ENCODE measurements around the gene TMEM221. TPM values are rescaled to one million over a fixed set of nuclear protein-coding genes. Genes with fewer than 3 reads are reported as not detected.
A peak's percentile ranks its signal among the peaks of the same experiment; 100 is the strongest.

The TMEM221 gene
- total and polyA plus RNA-seq, 7 donors, result 0.23 to 1.8 (median 1.0) TPM; not detected in 3

DNA sequence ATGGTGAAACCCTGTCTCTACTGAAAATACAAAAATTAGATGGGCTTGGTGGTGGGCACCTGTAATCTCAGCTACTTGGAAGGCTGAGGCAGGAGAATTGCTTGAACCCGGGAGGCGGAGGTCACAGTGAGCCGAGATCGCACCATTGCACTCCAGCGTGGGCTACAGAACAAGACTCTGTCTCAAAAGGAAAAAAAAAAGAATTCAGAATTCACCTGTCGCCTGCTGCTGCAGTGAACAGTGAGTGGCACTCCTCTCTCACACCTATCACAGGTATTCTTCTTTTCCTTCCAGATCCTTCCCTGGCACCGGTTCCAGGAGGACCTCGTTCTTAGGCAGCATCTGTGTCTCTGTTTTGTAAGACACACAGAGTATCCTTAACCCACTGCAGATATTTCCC, 34.4 kb downstream of the TMEM221 start:
- H3K9me3 ChIP-seq, result no peaks in the 10 kb centered on the region
- no peaks in the 10 kb centered on the region for H3K27me3 ChIP-seq
- 89 to 95% methylated on average over 8 of the region's 8 CpGs for WGBS, 2 donors
- peak overlapping the region in 1 of 4 donors; percentile 70 for H3K27ac ChIP-seq
- H3K36me3 ChIP-seq, result no peaks in the 10 kb centered on the region
- peaks cover 0 to 22% (median 16%) of the 10 kb centered on the region in 4 donors for H3K4me1 ChIP-seq
- intact Hi-C loops (cut with DNase I), result no loop called here
- no peak for DNase-seq
- no peak overlapping the region for H3K4me3 ChIP-seq
- no peak for TF ChIP-seq EP300 (IDR thresholded peaks at IDR 0.05)
- TF ChIP-seq POLR2A (IDR thresholded peaks at IDR 0.05), result no peak
- TF ChIP-seq, protein P1, sequence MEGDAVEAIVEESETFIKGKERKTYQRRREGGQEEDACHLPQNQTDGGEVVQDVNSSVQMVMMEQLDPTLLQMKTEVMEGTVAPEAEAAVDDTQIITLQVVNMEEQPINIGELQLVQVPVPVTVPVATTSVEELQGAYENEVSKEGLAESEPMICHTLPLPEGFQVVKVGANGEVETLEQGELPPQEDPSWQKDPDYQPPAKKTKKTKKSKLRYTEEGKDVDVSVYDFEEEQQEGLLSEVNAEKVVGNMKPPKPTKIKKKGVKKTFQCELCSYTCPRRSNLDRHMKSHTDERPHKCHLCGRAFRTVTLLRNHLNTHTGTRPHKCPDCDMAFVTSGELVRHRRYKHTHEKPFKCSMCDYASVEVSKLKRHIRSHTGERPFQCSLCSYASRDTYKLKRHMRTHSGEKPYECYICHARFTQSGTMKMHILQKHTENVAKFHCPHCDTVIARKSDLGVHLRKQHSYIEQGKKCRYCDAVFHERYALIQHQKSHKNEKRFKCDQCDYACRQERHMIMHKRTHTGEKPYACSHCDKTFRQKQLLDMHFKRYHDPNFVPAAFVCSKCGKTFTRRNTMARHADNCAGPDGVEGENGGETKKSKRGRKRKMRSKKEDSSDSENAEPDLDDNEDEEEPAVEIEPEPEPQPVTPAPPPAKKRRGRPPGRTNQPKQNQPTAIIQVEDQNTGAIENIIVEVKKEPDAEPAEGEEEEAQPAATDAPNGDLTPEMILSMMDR (IDR thresholded peaks at IDR 0.05), result no peak
- TF ChIP-seq POLR2AphosphoS5 (IDR thresholded peaks at IDR 0.05), result no peak

DNA sequence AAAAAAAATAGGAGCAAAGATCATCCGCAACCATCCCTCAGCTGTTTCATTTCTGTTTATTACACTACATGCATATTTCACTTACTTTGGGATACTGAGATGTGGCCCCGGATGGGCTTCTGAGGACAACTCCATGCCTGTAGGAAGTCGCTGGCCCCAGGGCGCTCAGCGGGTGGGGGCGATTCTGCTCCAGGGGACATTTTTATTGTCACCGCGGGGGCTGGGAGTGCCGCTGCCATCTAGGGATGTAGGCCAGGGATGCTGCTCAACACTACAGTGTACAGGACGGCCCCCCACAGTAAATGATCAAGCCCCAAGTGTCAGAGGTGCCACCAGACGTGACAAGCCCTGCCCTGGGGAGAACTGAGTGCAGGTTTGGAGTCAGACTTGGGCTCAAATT, 36.7 kb downstream of the TMEM221 start:
- DNase-seq, result no peak
- Histone ChIP-seq H3K27ac (peak overlapping the region in 3 of 4 donors; percentile 70 to 73 (median 72)), H3K36me3 (no peaks in the 10 kb centered on the region), H3K4me1 (peaks cover 0 to 25% (median 18%) of the 10 kb centered on the region in 4 donors), H3K9me3 (no peaks in the 10 kb centered on the region), H3K27me3 (no peaks in the 10 kb centered on the region), H3K4me3 (no peak overlapping the region)
- intact Hi-C loops (cut with DNase I), result no loop called here
- no peak for TF ChIP-seq EP300 (IDR thresholded peaks at IDR 0.05)
- TF ChIP-seq POLR2A (IDR thresholded peaks at IDR 0.05), result no peak
- TF ChIP-seq POLR2AphosphoS5 (IDR thresholded peaks at IDR 0.05), result no peak
- TF ChIP-seq, protein P1 (IDR thresholded peaks at IDR 0.05), result no peak
- 80 to 89% methylated on average over 11 of the region's 11 CpGs for WGBS, 2 donors

DNA sequence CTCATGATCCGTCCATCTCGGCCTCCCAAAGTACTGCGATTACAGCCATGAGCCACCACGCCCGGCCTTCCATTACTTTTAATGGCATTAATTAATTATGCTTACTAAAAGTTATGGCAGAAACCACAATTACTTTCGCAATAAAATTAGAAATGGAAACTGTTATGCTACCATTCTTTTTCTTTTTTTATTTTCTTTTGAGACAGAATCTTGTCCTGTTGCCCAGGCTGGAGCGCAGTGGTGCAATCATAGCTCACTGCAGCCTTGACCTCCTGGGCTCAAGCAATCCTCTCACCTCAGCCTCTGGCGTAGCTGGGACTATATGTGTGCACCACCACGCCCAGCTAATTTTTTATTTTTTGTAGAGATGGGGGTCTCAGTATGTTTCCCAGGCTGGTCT, 38.5 kb downstream of the TMEM221 start:
- Histone ChIP-seq H3K36me3 (no peaks in the 10 kb centered on the region), H3K9me3 (no peaks in the 10 kb centered on the region), H3K4me1 (peaks cover 0 to 41% (median 34%) of the 10 kb centered on the region in 4 donors), H3K4me3 (no peak overlapping the region), H3K27me3 (no peaks in the 10 kb centered on the region), H3K27ac (no peak overlapping the region)
- TF ChIP-seq EP300 (IDR thresholded peaks at IDR 0.05), result no peak
- TF ChIP-seq POLR2AphosphoS5 (IDR thresholded peaks at IDR 0.05), result peak in 1 of 4 donors; percentile 20
- intact Hi-C loops (cut with DNase I), result no loop called here
- peak; percentile 75 for DNase-seq
- WGBS, 2 donors, result 92 to 95% methylated on average over 9 of the region's 9 CpGs

DNA sequence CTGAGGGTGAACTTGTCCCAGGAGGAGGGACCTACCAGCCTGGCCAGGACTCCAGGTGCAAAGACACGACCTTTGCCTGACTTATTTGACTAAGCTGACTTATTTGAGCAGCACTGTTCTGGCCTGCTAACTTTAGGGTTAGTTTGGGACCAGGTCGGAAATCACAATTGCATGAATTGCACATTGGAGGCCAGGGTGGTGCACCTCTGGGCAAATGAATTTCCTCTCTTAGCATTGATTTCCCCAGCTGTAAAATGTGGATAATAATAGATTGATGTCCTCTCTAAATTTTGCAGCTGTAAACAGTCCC, 41.6 kb downstream of the TMEM221 start:
- peak overlapping the region; percentile 70 to 84 (median 75) for H3K27ac ChIP-seq

DNA sequence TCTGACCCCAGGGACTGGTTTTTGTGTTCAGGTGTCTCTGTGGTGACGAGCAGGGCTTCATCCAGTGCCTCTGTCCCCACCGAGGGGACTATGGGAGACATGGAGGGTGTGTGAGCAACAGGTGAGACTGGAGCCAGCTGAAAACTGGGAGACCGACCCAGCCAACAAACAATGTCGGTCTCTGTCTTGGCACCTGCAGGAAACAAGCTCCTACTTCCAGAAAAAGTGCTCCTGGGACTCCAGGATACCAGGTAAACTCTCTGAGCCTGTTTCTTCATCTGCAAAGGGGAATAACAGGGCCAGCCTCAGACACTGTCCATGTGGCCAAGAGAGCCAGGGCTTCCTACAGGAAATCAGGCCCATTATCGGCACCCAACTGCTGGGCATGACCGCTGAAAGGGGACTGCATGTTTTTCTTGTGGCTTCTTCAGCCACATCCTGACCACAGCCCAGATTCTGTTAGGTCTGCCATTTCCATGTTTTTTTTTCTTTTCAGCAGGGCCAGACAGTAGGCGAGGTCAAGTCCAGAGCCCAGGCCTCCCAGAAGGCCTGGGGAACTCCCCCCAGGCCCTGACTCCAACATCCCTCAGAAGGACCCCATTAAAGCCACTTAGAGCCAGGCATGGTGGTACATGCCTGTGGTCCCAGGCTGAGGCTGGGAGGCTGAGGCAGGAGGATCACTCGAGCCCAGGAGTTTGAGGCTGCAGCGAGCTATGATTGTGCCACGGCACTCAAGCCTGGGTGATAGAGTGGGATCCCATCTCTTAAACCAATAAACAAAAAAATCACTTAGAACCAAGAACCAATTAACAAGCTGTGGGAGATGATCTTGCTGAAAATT, 42.2 kb downstream of the TMEM221 start:
- WGBS, 2 donors, result 46 to 71% methylated on average over 10 of the region's 10 CpGs
- peak overlapping the region in 3 of 4 donors; percentile 40 to 50 (median 48) for H3K4me3 ChIP-seq
- H3K36me3 ChIP-seq, result peaks cover 0 to 10% (median 0%) of the 10 kb centered on the region in 4 donors
- no peak for DNase-seq
- H3K27me3 ChIP-seq, result no peaks in the 10 kb centered on the region
- intact Hi-C loops (cut with DNase I), result no loop called here
- H3K9me3 ChIP-seq, result no peaks in the 10 kb centered on the region
- TF ChIP-seq, protein P1 (IDR thresholded peaks at IDR 0.05), result no peak
- TF ChIP-seq POLR2A (IDR thresholded peaks at IDR 0.05), result no peak
- TF ChIP-seq POLR2AphosphoS5 (IDR thresholded peaks at IDR 0.05), result no peak
- TF ChIP-seq EP300 (IDR thresholded peaks at IDR 0.05), result no peak
- peak overlapping the region; percentile 70 to 84 (median 75) for H3K27ac ChIP-seq
- H3K4me1 ChIP-seq, result peaks cover 0 to 50% (median 29%) of the 10 kb centered on the region in 4 donors

More for the DNA sequence above, 41.6 kb downstream of the TMEM221 start:
- H3K9me3 ChIP-seq, result no peaks in the 10 kb centered on the region
- DNase-seq, result no peak
- no peaks in the 10 kb centered on the region for H3K27me3 ChIP-seq
- TF ChIP-seq POLR2A (IDR thresholded peaks at IDR 0.05) (no peak), POLR2AphosphoS5 (IDR thresholded peaks at IDR 0.05) (no peak), EP300 (IDR thresholded peaks at IDR 0.05) (no peak)
- TF ChIP-seq, protein P1 (IDR thresholded peaks at IDR 0.05), result no peak
- peak overlapping the region in 3 of 4 donors; percentile 17 to 50 (median 48) for H3K4me3 ChIP-seq
- H3K4me1 ChIP-seq, result peaks cover 0 to 52% (median 30%) of the 10 kb centered on the region in 4 donors
- WGBS, 2 donors, result 19% methylated on average over 2 of the region's 2 CpGs
- H3K36me3 ChIP-seq, result peaks cover 0 to 6% (median 0%) of the 10 kb centered on the region in 4 donors
- intact Hi-C loops (cut with DNase I), result no loop called here

Measured in sigmoid colon (tissue), 7 donors.